ENCODE measurements around the gene STON1. TPM values are rescaled to one million over a fixed set of nuclear protein-coding genes. Genes with fewer than 3 reads are reported as not detected.

The STON1 gene
- total and polyA plus RNA-seq, 2 of the 4 experiments (the other 2 are of a cell fraction): 4.0 to 5.7 TPM

- no peak overlapping the region for H3K4me2 ChIP-seq (ENCODE audit: low read depth, low read length)
- no peak overlapping the region for H4K8ac ChIP-seq (ENCODE audit: low read depth in 2 of 2, low read length in 2 of 2)
- in situ Hi-C loops (cut with MboI; ENCODE audit: low sequenced_read_pairs) (no loop called here), dilution Hi-C loops (cut with HindIII; ENCODE audit: low sequenced_read_pairs, unreplicated experiment) (no loop called here), intact Hi-C loops (cut with micrococcal nuclease) (no loop called here)
- no peak overlapping the region for H3K18ac ChIP-seq (ENCODE audit: low read depth, low read length)
- TF ChIP-seq CEBPB (IDR thresholded peaks at IDR 0.05; ENCODE audit: low read depth, low read length) (no peak), SMC3 (IDR thresholded peaks at IDR 0.05; ENCODE audit: low read depth, low read length) (no peak), NFE2L2 (IDR thresholded peaks at IDR 0.05; ENCODE audit: low read depth, low read length) (no peak), MAZ (IDR thresholded peaks at IDR 0.05; ENCODE audit: borderline replicate concordance, low read depth, low read length) (no peak), BHLHE40 (IDR thresholded peaks at IDR 0.05; ENCODE audit: low read depth, low read length) (no peak), RAD21 (IDR thresholded peaks at IDR 0.05; ENCODE audit: low read length) (no peak), MXI1 (IDR thresholded peaks at IDR 0.05; ENCODE audit: borderline replicate concordance, low read depth, low read length) (no peak), RFX5 (IDR thresholded peaks at IDR 0.05; ENCODE audit: low read depth, low read length) (no peak), CTCF (conservative IDR thresholded peaks at IDR 0.05; ENCODE audit: low read depth, low read length) (no peak), RCOR1 (IDR thresholded peaks at IDR 0.05; ENCODE audit: insufficient replicate concordance, low read length) (no peak), POLR2A (IDR thresholded peaks at IDR 0.05; ENCODE audit: low read depth, low read length) (no peak)
- TF ChIP-seq, protein P1, sequence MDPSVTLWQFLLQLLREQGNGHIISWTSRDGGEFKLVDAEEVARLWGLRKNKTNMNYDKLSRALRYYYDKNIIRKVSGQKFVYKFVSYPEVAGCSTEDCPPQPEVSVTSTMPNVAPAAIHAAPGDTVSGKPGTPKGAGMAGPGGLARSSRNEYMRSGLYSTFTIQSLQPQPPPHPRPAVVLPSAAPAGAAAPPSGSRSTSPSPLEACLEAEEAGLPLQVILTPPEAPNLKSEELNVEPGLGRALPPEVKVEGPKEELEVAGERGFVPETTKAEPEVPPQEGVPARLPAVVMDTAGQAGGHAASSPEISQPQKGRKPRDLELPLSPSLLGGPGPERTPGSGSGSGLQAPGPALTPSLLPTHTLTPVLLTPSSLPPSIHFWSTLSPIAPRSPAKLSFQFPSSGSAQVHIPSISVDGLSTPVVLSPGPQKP (IDR thresholded peaks at IDR 0.05; ENCODE audit: borderline replicate concordance, low read depth, low read length): no peak
- TF ChIP-seq, protein P2, sequence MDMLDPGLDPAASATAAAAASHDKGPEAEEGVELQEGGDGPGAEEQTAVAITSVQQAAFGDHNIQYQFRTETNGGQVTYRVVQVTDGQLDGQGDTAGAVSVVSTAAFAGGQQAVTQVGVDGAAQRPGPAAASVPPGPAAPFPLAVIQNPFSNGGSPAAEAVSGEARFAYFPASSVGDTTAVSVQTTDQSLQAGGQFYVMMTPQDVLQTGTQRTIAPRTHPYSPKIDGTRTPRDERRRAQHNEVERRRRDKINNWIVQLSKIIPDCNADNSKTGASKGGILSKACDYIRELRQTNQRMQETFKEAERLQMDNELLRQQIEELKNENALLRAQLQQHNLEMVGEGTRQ (IDR thresholded peaks at IDR 0.05; ENCODE audit: low read depth, low read length): no peak
- POLR2A ChIA-PET (ENCODE audit: unreplicated experiment): no interaction called here
- no peak overlapping the region for H3K4me3 ChIP-seq (ENCODE audit: insufficient read depth, low read depth, low read length)
- no peaks in the 10 kb centered on the region for H4K20me1 ChIP-seq (ENCODE audit: insufficient read depth, low read length)
- CTCF ChIA-PET: interaction anchor here (0.6 to 0.7 kb wide), 3 partner anchors 83 to 312 kb away, joined by 3 to 5 read pairs (median 5); no protein-coding TSS in a partner anchor
- no peak overlapping the region for H3K23ac ChIP-seq (ENCODE audit: low read depth, low read length)
- DNase-seq: no peak
- H3K9me3 ChIP-seq (ENCODE audit: control insufficient read depth, insufficient read depth, low read length): no peaks in the 10 kb centered on the region
- H3K36me3 ChIP-seq (ENCODE audit: control insufficient read depth, insufficient read depth, low read length): peaks cover 2% of the 10 kb centered on the region; the same call in 1 of the 2 replicates
- no TSS peak for BruUV-seq (replicated peaks)
- no peak overlapping the region for H2BK20ac ChIP-seq (ENCODE audit: low read depth, low read length)
- no peaks in the 10 kb centered on the region for H3K27me3 ChIP-seq (ENCODE audit: control insufficient read depth, insufficient read depth, low read length)
- no peak overlapping the region for H2BK15ac ChIP-seq (ENCODE audit: low read depth, low read length)
- peaks cover 7 to 13% of the 10 kb centered on the region in 2 experiments; a peak in 3 of 4 replicates for H3K79me1 ChIP-seq (ENCODE audit: low read depth in 1 of 2, low read length in 2 of 2)
- no peak overlapping the region for H3K4ac ChIP-seq (ENCODE audit: low read depth, low read length)
- H3K4me1 ChIP-seq (ENCODE audit: control insufficient read depth, insufficient read depth, low read length): no peaks in the 10 kb centered on the region
- no CpG with 5 or more reads among the region's 7 CpGs for WGBS, 2 experiments (ENCODE audit: extremely low coverage in 2 of 2, insufficient read length in 1 of 2)
- H2AK9ac ChIP-seq (replicated peaks; ENCODE audit: low read depth, low read length, poor library complexity): no peak overlapping the region
- no peak overlapping the region for H2BK5ac ChIP-seq (ENCODE audit: low read depth, low read length, poor library complexity, severe bottlenecking)
- H3K14ac ChIP-seq (replicated peaks; ENCODE audit: low read depth, low read length): no peak overlapping the region
- no peak overlapping the region for H3K9ac ChIP-seq (ENCODE audit: low read depth, low read length)
- no peak overlapping the region for H2AK5ac ChIP-seq (ENCODE audit: low read depth, low read length)
- H2BK120ac ChIP-seq (ENCODE audit: low read depth, low read length): no peak overlapping the region
- H4K5ac ChIP-seq (ENCODE audit: low read depth, low read length): no peak overlapping the region
- H4K91ac ChIP-seq (ENCODE audit: insufficient read depth, low read depth, low read length): no peak overlapping the region
- no peak overlapping the region for H2AFZ ChIP-seq (replicated peaks; ENCODE audit: low read length, poor library complexity)
- no peak overlapping the region for H3K27ac ChIP-seq (ENCODE audit: insufficient read depth, low read length)
- no peaks in the 10 kb centered on the region; the same call in 1 of the 2 replicates for H3K9me1 ChIP-seq (ENCODE audit: insufficient read depth, low read length)
- ATAC-seq (ENCODE audit: low read depth): no peak
- H3K56ac ChIP-seq (ENCODE audit: extremely low read depth, insufficient read depth, low read length): no peak overlapping the region
These were observed 11.9 kb downstream of the STON1 start for GRCh38 chr2:48541666-48542389.
